ENCODE data around the gene AUP1. TPM values are rescaled to one million over a fixed set of nuclear protein-coding genes. Genes with fewer than 3 reads are reported as not detected.

AUP1 gene
- total and polyA plus RNA-seq, 2 of the 8 experiments (the other 6 are each of a cell fraction or from before 2014, with no cell fraction given) = 83.4 to 121 TPM

DNA sequence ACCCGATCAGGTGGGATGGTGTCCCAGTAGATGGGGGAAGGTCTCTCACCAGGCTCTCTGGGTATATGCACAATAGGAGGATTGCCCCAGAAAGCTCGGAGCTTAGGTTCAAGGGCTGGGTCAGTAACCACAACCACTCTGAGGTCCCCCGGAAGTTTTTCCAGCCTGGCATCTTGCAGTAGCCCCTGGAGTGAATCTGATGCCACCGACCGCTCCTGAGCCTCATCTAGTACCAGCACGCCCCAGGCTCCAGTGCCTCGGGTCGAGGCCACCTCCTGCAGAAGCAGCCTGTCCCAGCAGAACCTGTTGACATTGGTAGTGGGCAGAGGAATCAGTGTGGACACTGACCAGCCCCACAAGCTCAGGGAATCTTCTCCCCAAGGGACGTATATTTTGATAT lies 5.5 kb downstream of the AUP1 start:
- no peak overlapping the region for H2BK20ac ChIP-seq (ENCODE audit: low read length)
- H2BK120ac ChIP-seq (replicated peaks; ENCODE audit: low read depth, low read length) = no peak overlapping the region
- H3K79me1 ChIP-seq (ENCODE audit: low read depth, low read length) = peaks cover 8% of the 10 kb centered on the region
- ChIA-PET CTCF (ENCODE audit: partially characterized antibody) (interaction anchor here (0.7 kb wide), 1 partner anchor 26 kb away, joined by 3 read pairs; no protein-coding TSS in a partner anchor), POLR2A (ENCODE audit: partially characterized antibody) (interaction anchor here (0.9 kb wide), 1 partner anchor 24 kb away, joined by 3 read pairs; no protein-coding TSS in a partner anchor)
- no peak overlapping the region for H2AFZ ChIP-seq (ENCODE audit: low read length)
- no peak overlapping the region for H3K9ac ChIP-seq (replicated peaks in 1 of 4; ENCODE audit: extremely low read depth in 1 of 4, low read depth in 3 of 4, low read length in 3 of 4)
- no peak overlapping the region for H3K14ac ChIP-seq (ENCODE audit: insufficient read length)
- H2BK5ac ChIP-seq (ENCODE audit: low read depth, low read length) = no peak overlapping the region
- no peak overlapping the region for H3K23ac ChIP-seq (ENCODE audit: insufficient read length)
- TF ChIP-seq GTF2F1 (IDR thresholded peaks at IDR 0.05; ENCODE audit: borderline replicate concordance, low read depth, low read length) (no peak), SP2 (IDR thresholded peaks at IDR 0.05; ENCODE audit: low read length) (no peak)
- H4K5ac ChIP-seq (ENCODE audit: insufficient read length, low read depth, low read length) = no peak overlapping the region
- H2BK12ac ChIP-seq (ENCODE audit: low read depth, low read length) = no peak overlapping the region
- H3K27me3 ChIP-seq (replicated peaks in 1 of 4; ENCODE audit: control insufficient read depth in 3 of 4, extremely low read depth in 1 of 4, insufficient read depth in 3 of 4, low read length in 3 of 4) = peaks cover 2 to 24% (median 15%) of the 10 kb centered on the region in 4 experiments
- H3K18ac ChIP-seq (ENCODE audit: extremely low read depth, low read length) = no peak overlapping the region
- H3K4me2 ChIP-seq (ENCODE audit: insufficient read depth in 1 of 2, low read depth in 2 of 2, low read length in 2 of 2) = no peak overlapping the region
- H3K4me1 ChIP-seq (replicated peaks in 1 of 4; ENCODE audit: control insufficient read depth in 3 of 4, insufficient read depth in 4 of 4, low read length in 3 of 4) = peaks cover 0 to 7% (median under 1%) of the 10 kb centered on the region in 4 experiments; a peak in 2 of 7 replicates
- peaks cover 2% of the 10 kb centered on the region; the same call in 1 of the 2 replicates for H3K23me2 ChIP-seq (ENCODE audit: low read depth, low read length)
- no peak overlapping the region for H3K27ac ChIP-seq (ENCODE audit: low read depth, low read length)
- H3K4me3 ChIP-seq (ENCODE audit: extremely low read depth in 1 of 4, insufficient read depth in 2 of 4, low read depth in 3 of 4, low read length in 4 of 4) = no peak overlapping the region
- no peak overlapping the region for H4K8ac ChIP-seq (ENCODE audit: extremely low read depth, insufficient read depth, low read length)
- FAIRE-seq (no peak), DNase-seq (ENCODE audit: low read depth in 1 of 2, low spot score in 2 of 2) (no peak)
- peaks cover 0 to 3% of the 10 kb centered on the region in 2 experiments for H4K20me1 ChIP-seq (replicated peaks in 1 of 2; ENCODE audit: control insufficient read depth in 1 of 2, insufficient read depth in 2 of 2, low read length in 2 of 2)
- H2BK15ac ChIP-seq (ENCODE audit: low read length) = no peak overlapping the region
- no peak overlapping the region for H2AK5ac ChIP-seq (ENCODE audit: low read depth, low read length)
- H3K56ac ChIP-seq (replicated peaks; ENCODE audit: insufficient read length, low read depth, low read length) = no peak overlapping the region
- H3K9me3 ChIP-seq (ENCODE audit: insufficient read depth in 2 of 2, low read depth in 1 of 2, low read length in 1 of 2) = no peaks in the 10 kb centered on the region
- H3K36me3 ChIP-seq (ENCODE audit: control insufficient read depth in 2 of 4, insufficient read depth in 4 of 4, low read length in 3 of 4) = peaks cover 5 to 18% (median 13%) of the 10 kb centered on the region in 4 experiments; a peak in 6 of 8 replicates
- peaks cover 0 to 15% of the 10 kb centered on the region in 2 experiments; a peak in 2 of 4 replicates for H3K79me2 ChIP-seq (ENCODE audit: control insufficient read depth in 1 of 2, insufficient read depth in 2 of 2, low read length in 2 of 2)
- no peak overlapping the region for H4K91ac ChIP-seq (replicated peaks; ENCODE audit: insufficient read length, low read length)
- no peak overlapping the region for H3K4ac ChIP-seq (replicated peaks; ENCODE audit: insufficient read length, low read depth, low read length)
- WGBS, 2 experiments (ENCODE audit: extremely low coverage in 1 of 2, insufficient coverage in 1 of 2, insufficient read length in 1 of 2, insufficient replicate concordance in 2 of 2, low coverage in 1 of 2, low lambda C conversion rate in 2 of 2, missing lambda C conversion rate in 1 of 2) = 85% methylated on average over 9 of the region's 9 CpGs; no CpG with 5 or more reads in 1 of the 2 experiments
